ELF-1 (cell line): ENCODE measurements around the gene PTPRD.
A peak's percentile ranks its signal among the peaks of the same experiment; 100 is the strongest.

Experiments used
- DNase-seq: peaks from one replicate; pipeline ENCODE4 v3.0.0-alpha.2; 2016; ENCODE audit warnings: low read depth, low spot score

PTPRD gene

DNA sequence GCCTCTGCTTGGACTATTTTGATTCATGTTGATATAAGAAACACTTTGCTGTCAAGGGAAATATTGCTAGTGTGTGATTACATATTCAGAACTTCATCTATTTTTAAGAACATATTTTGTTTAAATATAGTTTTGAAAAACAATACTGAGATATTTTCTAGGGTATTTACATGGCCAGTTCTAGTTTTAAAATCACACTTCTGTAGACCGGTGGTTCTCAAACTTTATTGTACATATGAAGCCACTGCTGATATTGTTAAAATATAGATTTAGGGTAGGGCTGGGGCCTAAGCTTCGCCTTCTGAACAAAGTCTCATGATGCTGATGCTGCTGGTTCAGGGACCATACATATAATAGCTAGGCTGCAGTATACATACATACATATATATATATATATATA, 1000.0 kb downstream of the PTPRD start:
- DNase-seq, result no peak

DNA sequence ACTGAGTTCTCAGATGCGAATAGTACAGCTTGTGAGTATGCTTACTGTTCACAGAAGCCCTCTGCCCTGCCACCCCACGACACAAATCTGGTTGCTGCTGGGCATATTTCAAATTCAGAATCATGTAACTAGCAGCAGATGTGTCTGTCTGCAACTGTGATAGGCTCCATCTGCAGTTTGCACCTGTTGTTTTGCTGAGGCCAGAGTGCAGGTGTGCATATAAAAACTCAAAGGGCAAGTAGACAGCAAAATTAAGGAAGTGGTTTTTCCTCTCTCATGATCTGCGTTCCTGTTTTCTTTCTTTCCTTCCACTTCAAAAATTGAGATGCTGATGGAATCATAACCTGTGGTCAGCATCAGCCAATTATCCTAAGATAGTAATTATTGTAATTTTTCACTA, 1000.5 kb downstream of the PTPRD start:
- no peak for DNase-seq

DNA sequence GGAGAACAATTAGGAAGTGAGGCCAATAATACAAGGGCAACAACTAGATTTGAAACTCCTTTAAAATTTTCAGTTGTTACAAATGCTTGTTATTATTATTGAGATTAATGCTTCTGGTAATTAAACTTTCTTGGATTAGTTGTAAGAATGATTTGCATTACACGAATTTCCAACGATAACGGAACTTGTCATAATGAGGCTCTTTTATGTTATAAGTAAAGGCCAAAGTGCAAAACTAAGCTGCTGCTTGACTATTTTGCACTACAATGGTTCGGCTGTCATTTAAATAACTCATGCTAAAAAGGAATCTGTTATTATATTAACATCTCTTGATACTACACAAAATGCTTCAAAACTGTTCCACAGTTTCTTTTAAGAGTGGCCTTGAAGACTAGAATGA, 1007.1 kb downstream of the PTPRD start:
- DNase-seq, result no peak

DNA sequence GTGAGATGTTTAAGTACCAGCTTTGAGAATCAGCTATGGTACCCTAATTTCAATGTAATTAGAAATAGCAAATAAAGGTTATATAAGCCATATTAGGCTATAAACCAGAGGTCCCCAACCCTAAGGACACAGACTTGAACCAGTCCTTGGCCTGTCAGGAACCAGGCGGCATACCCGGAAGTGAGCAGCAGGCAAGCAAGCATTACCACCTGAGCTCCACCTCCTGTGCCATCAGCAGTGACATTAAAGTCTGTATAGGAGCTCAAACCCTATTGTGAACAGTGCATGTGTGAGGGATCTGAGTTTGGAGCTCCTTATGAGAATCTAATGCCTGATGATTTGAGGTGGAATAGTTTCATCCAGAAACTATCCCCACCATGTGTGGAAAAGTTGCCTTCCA, 1009.5 kb downstream of the PTPRD start:
- no peak for DNase-seq

DNA sequence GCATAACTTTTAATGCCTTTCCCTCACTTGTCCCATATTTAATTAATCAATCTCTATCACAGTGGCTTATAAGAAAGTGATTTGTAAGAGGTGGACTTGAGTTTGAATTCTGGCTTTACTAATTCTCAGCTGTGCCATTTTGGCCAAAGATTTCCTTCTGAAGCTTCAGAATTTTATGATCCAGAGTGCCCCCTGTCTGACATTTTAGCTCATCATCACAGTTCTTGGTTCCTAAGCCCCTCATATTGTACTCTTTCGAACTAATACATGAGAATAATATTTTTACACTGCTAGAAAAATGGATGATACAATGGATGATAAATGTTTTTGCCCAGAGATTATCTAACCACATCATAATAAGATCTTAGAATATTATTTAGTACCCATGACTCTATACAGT, 1014.1 kb downstream of the PTPRD start:
- DNase-seq, result no peak

DNA sequence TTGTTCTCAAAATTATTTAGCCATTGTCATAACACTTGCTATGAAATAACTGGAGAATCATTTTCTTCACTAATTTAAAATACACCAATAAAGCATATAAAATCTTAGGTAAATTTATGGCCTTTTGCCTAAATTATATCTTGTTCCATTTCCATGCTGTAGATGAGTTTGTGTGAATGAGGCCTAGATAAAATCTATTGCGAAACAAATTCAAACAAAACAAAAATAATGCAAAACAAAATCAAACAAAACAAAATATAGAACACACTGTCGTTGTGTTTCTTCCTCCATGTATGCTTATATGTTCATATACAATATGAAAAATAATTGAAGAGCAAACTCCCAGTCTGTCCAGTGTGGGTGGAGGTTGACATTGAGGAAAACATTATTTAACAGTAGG, 1020.7 kb downstream of the PTPRD start:
- DNase-seq, result no peak

DNA sequence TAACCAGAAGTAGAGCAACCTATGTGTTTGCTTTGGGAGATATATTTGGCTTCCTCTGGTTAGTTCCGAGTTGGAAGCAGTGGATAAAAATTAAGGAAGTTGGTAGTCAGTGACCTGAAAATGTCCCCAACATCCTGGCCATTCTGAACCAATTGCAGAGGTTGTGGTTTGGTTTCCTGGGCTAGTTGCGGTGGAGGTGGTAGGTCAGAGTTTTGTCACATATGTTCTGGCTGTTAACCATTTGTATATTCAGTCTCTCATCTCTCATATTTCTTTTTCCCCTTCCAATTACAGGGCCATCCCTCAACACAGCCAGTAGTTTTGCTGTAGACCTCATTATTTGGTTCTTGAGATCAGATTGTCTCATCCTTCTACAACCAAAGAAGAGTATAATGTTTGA, 1026.9 kb downstream of the PTPRD start:
- no peak for DNase-seq

DNA sequence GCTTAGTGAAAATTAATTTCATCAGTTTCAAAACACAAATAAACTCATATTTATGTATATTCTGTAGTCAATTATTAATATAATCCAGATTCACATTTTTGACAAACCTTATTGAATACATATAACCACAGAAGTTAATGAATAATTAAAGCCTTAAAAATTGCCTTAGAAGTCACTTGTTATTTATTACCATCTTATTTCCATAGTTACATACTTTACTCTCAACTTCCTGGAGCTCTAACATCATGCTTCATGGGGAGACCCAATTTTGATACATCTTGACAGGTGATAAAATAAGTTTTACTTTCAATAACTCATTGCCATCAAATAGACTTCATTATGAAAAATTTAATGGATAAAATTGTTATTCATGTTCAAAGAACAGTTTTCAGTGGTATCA, 1038.7 kb downstream of the PTPRD start:
- no peak for DNase-seq

DNA sequence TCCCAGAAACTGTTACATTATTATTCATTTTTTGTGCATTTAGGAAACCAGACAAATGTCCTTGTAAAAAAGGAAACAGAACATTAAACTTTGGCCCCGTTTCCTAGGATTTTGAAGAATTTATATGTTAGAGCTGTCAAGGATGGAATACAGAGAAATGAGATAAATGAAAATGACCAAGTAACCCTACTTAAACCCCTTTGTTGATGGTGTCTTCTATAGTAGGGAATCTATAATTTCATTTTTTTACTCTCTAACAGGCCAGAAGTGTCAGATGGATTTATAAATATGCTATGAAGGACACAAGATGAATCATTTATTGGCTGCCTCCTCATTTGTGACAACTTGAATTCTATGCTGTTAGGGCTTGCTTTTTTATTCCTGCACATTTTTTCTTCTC, 1047.1 kb downstream of the PTPRD start:
- no peak for DNase-seq

DNA sequence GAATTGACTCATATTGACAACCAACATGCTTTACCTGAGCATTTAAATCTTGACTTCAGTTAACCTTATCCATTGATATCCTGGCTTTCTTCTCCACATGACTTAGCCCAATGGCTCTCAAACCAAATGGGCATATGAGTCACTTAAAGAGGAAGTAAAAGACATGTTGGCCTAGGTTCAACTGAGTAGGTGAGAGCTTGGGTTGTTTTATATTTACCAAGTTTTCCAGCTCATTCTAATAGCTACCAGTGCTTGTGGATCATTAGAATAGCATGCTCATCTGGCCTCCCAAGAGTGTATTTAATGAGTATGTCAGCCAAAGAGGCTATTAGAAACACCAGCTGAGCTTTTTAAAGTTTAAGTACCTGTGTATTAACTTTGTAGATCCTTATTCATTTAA, 1049.0 kb downstream of the PTPRD start:
- DNase-seq, result no peak

DNA sequence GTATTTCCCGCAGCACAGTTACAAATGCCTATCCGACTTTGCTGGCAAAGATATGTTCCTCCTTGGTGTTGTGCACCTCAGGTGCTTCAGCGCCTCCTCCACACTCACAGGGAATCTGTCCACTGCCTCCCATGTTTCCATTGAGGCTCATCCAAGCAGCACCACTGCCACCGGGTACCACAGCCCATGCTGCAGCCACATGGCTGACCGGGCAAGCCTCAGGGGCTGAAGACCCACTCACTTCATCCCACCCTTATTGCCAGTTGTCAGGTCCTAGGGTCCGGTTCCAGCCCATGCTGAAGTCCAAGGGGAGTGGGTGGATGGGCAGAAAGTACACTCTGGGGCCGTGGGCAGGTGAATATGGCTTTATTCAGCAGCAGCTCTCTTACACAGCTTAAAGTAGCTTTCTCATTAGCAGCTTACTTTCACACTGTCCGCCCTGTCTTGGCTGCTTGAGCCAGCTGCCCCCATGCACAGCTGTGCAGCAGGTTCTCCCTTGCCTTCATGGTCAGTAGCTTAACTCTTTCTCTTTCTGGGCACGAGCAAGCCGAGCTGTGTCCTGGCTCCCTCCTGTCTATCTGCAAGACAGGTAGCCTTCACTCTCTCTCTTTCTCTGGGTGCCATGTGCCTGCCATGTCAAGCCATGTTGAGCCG, 1052.3 kb downstream of the PTPRD start:
- no peak for DNase-seq

DNA sequence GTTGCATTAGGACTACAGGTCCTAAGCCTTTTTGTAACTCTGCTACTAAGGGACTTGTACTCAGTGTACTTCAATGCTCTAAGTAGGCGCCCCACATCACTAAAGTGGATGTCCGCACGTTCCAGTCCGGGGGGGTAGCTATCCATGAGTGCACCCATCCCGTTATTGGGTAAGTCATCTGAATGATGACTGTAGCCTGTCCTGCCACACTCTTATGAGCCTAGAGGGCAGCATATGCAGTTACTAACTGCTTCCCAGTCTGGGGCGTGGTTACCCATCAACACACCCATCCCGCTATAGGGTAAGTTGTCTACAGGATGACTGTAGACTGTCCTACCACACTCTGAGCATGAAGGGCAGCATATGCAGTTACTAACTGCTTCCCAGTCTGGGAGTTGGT, 1053.9 kb downstream of the PTPRD start:
- DNase-seq, result no peak

DNA sequence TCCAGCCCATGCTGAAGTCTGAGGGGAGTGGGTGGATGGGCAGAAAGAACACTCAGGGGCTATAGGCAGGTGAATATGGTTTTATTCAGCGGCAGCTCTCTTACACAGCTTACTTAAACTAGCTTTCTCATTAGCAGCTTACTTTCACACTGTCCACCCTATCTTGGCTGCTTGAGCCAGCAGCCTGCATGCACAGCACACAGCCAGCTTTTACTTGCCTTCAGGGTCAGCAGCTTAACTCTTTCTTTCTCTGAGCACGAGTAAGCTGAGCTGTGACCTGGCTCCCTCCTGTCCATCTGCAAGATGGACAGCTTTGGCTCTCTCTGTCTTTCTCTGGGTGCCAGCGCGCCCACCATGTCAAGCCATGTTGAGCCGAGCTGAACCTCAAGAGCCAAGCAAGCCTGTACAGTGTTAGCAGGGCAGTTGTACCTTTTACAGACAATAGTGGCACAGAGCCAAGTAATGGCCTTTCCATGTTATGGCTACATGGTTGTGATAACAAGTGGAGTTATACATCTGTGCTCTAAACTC, 1054.9 kb downstream of the PTPRD start:
- peak; percentile 77 for DNase-seq

DNA sequence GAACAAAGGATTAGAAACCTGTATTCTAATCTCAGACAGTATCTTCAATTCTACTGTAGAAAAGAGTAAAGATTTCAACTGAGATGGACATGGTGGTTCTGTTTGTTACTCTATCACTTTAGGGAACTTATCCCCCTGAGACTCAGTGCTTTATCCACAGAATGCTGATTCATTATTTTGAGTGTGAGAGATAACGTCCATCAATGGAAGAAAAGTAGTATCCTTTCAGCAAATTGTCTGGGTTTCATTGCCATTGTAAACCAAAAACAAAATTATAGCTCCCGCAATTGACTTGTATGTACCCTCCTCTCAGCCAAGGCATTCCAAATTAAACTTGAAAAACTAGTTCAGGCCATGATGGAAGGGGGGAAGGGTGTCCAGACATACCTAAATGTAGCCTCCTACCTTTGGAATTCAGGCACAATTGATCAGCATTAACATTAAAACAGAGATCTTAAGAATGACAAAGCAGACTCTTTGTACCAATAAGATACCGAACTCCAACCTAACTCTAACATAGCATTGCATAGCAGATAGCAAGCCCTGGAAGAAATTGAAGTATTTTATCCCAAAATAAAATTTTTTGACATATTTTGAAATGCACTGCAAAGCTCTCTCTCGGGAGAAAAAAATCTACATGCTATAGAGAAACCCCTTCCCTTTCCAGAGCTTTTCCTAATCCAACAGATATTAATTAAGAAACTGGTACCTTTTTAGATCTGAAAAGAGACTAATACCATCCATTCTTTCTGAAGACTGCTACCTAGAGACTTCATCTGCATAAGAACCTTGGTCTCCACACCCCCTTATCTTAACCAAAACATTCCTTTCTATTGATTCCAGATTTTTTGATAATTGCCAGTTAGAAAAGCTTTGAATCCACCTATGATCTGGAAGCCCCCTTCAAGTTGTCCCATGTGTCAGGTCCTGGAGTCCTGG, 1055.7 kb downstream of the PTPRD start:
- DNase-seq, result peak; percentile 83

DNA sequence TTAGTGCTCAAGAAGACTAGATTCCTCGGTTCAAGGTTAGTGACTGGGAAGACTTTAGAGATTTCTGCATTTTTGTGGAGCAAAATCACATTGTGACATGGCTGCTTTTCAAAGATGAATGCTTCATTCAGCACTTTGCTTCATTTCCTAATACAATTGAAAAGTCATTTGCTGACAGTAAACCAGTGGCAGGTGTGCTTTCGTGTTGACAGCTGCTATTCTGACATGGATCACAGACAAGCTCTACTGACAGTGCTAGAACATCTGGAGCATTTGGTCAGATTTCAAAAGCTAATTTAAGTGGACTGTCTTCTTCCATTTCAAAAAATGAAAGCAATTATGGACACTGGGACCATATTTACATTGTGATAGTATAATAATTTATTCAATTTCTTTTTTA, 1060.1 kb downstream of the PTPRD start:
- DNase-seq, result no peak

DNA sequence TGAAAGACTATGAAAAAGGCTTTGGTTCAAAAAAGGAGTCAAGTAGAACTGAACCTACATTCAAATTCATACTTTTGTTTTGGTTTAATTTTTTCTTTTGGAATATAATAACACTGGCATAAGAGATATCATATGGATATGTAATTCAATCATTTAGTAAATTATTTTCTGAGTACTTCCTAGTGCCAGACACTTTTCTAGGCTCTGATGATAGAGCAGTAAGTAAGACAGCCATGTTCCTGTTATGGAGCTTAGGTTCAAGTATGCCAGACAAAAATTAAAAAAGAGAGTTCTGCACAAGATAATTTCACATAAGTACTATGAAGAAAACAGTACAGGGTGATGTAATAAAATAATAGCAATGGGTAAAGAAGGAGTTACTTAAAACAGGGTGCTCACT, 1074.0 kb downstream of the PTPRD start:
- no peak for DNase-seq

DNA sequence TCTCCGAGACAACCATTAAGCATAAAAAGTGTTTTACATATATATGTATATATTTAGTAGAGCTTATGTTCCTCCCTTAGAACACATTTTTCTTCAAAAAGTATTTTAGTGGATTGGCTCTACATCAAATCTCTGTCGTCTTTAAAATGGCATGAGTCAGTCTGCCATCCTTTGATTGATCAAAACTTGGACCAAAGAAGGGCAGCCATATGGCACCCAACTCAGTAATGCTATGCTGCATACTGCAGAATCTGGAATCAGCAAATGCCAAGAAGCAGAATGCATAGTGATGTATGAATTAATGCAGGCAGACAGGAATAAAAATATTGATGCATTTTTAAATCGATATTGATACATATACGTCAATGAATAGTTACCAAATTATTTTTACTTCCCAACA, 1074.4 kb downstream of the PTPRD start:
- no peak for DNase-seq

DNA sequence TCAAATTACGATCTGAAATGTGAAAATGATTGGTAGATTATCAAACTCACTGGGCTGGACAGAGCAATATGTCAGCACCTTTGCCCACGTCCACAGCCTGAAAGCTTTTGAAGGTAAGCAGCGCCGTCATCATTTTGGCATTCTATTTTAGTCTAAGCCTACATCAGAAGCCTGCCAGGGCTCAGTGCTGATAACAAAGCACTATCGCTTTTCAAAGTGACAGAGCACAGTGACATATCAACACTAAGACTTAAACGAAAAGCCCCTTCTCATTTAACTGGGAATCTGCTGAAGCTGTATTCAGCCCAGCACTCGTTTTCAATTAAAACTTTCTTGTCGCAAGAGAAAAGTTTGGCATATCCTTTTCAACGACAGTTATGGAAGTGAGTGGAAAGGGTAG, 1076.3 kb downstream of the PTPRD start:
- peak; percentile 28 for DNase-seq

DNA sequence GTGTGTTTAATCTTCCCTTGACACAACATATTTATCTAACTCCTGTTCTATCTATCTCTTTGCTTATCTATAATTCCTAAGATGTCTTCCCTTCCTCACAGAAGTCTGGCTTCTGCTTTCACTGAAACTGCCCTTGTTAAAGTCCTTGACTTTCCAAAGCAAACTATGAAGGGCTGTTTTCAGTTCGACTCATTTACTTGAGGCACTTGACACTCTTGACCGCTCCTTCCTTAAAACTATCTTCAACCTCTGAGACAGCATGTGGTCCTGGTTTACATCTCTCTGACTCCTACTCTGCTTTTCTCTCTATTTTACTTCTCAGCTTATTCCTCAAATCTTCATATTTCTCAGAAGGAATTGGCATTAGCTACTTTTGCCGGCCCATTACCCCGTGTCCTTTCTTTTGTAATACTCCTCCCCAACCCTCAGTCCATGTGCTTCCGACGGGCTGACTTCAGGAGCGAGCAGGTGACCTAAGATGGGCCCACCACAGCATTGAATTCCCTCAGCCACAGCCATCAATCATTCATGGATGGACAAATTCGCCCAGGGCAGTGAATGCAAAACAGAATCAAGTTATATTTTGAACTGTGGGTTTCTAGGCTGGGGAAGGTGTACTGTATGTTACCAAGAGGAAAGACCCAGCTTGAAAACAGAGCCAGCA, 1089.2 kb downstream of the PTPRD start:
- DNase-seq, result no peak

DNA sequence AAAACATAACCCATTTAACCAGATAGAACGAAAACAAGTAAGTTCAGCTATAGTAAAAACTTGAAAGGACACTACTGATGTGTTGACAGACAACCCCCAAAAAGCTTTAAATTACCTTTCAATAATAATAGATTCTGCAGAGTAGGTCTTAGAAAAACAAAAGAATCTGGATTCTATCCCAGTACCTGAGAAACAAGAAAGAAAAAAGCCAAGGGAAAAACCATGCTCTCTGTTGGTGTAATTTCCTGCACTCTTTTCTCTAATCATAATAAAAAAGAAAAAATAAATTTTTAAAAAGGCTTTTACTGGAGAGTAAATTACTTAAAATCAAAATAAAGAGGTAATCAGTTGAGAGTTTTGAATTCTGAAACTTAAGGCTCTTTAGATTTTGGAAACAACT, 1090.4 kb downstream of the PTPRD start:
- DNase-seq, result no peak

DNA sequence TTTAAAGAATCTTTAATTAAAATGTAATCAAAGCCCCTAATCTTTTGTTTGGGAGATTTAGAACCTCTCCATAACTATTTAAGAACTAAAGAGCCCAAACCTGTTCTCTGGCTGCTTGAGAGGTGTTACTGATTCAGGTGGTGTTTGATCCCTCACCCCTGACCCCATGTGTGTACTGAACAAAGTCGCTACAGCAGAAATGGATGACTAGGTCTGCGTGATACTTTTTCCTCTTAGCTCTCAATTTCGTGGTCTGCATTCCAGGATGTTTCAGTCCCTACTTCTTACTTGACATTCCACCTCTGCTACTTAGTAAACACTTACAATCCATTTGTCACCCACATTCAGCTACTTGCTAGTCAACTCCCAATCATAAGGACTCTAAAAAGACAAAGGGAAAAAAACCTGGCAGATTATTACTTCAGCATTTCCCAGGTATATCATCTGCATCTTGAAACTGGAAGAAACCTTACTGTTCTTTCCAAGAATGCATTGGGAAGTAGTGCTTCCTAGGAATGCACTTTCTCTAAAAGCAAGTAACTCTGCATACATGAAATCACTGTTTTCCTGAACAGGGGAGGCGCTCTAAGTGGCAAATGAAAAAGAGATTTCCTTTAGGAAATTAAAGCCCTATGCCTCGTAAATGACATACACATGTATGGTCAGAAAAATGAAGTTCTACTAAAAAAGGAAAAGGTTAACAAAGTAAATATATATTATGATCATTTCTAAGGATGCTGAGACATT, 1091.6 kb downstream of the PTPRD start:
- no peak for DNase-seq

DNA sequence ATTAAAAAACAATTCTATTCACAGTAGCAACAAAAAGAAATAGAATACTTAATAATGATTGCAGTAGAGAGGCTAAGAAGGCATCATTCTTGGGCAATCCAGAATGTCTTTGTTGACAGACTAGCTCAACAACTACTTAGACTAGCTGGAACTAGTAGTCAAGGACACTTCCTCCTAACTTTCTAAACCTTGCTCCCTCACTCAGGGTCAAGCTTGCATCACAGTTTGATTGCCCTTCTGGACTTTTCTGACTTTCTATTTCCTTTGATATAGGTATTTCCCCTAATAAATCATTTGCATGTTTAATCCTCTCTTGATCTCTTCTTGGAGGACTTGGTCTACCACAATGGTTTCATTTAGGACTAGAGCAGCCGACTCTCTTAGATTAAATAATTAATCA, 1107.9 kb downstream of the PTPRD start:
- no peak for DNase-seq
